Hematopoietic multipotent progenitor cell treated with erythropoietin and hydrocortisone succinate and interleukin-3 and kit ligand, for 15 days (in vitro differentiated cells): ENCODE results near the gene ANKK1.

ENCODE experiments used
- DNase-seq: peaks from one replicate; pipeline ENCODE4 v3.0.0-alpha.2; 2015; ENCODE audit warnings: low spot score

The ANKK1 gene

GRCh38 chr11:113408887-113409286, 21.3 kb downstream of the ANKK1 start:
- DNase-seq, result no peak

GRCh38 chr11:113409526-113409925, 21.9 kb downstream of the ANKK1 start:
- no peak for DNase-seq

DNA sequence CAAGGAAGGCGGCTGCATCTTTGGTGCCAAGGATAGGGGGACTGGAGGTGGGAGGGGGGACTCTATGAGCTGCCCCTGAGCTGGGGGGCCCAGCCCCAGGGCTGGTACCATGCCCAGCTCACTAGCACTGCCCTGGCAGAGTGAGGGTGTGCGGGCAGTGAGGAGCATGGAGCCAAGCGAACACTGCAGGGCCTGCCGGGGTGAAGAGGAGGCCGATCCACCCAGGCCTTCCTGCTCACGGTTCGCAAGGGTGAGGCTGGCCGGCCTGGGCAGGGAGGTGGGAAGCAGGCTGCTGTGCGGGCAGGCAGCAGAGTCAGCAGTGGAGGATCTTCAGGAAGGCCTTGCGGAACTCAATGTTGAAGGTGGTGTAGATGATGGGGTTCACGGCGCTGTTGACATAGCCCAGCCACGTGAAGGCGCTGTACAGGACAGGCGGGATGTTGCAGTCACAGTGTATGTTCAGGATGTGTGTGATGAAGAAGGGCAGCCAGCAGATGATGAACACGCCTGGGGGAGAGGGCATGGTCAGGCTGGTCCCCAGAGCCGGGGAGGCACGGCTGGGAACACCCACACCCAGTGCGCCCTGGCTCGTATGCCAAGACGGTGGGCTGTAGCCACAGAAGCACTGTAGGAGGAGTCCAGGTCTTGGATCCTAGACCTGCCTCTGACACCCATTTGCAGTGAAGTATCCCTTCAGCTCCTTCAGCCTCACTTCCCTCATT, 23.0 kb downstream of the ANKK1 start:
- DNase-seq, result no peak

GRCh38 chr11:113411536-113411935, 24.0 kb downstream of the ANKK1 start:
- DNase-seq, result no peak

GRCh38 chr11:113412675-113413074, 25.1 kb downstream of the ANKK1 start:
- DNase-seq, result no peak

DNA sequence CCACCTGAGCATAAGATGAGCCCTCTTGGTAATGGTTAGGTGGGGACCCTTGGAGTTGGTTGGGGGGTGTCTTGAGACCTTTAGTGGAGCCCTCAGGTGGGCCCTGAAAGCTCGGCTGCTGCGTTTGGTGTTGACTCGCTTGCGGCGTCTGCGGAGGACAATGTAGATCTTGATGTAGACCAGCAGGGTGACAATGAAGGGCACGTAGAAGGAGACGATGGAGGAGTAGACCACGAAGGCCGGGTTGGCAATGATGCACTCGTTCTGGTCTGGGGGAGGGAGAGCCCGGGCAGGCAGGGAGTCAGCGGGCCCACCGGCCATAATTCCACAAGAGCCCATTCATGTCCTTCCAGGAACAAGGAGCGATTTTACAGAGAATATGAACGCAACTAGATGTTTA, 27.8 kb downstream of the ANKK1 start:
- DNase-seq, result no peak

GRCh38 chr11:113417428-113417827, 29.8 kb downstream of the ANKK1 start:
- DNase-seq, result no peak

- DNase-seq, result no peak
Observed at GRCh38 chr11:113419454-113420003, 31.9 kb downstream of the ANKK1 start.

DNA sequence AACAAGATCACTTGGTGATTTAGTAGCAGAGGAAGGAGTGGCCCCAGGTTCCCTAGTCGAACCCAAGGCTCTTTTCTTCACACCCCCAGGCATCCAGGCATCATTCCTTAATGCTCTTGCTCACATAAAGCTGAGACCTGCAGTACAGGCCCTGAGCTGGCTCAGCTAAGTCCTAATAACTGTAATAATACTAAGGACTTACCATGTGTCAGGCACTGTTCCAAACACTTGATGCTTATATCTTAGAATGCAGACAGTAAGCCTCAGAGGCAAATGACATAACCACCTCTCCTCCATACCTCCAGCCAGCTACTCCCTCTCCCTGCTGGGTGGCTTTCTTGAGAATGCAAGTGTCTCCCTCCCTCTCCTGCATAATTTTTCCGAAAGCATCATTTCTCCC, 33.2 kb downstream of the ANKK1 start:
- DNase-seq, result no peak

- DNase-seq, result no peak
Observed at GRCh38 chr11:113426686-113427085, 39.1 kb downstream of the ANKK1 start.

GRCh38 chr11:113431746-113432145, 44.2 kb downstream of the ANKK1 start:
- no peak for DNase-seq

DNA sequence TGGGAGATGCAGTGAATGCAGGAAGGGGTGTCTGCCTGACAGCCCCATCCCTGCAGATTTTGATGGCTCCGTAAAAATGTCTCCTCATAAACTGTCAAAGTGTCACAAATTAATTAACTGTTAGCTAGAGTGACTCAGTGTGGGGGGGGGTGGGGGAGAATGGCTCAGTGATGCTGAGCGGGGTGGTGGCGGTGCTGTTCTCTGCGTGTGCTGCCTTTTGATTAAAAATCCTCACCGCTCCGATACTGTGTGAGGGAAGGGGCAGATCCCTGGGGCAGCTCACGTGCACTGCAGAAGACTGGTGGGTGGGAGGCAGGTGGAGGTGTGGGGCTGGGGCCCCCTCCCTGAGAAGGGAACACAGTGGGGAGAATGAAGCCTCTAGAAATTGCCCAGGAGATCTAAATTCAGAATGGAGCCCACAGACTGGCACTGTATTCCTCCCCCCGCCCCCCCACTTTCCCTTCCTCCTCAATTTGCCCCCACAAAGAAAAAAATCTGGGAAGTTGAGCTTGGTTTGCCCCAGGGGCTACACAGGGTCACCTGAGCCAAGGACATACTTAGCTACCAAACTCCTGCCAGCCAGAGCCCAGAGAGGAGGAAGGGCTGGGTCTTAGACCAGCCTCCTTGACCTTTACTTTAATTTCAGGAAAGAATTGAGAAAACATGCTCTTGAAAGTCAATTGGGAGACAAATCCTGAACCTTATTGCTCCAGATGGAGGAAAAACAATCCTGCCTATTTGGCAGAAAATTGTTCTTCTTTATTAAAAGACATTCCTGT, 47.8 kb downstream of the ANKK1 start:
- no peak for DNase-seq

DNA sequence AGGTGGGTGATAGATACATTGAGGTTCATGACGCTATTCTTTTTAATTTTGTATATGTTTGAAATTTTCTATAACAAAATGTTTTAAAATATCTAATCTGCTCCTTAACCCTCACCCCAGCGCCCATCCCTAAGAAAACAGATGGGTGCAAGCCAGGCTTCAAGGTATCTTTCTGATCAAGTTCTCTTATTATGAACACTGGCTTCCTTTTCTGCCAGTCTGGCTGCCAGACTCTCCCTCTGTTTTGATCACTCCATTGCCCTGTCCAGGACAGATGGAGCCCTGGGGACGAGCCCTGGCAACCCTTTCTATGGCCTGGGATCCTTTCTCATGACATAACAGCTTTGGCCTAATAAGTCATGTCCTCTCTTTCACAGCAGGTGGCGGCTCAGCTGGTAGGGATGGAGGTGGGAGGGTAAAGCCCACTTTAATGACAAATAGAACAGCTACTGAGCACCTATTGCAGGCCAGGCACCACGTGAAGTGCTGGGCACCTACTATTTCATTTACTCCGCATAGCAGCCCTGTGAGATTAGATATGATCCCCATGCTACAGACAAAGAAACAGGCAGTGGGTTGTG, 49.2 kb downstream of the ANKK1 start:
- DNase-seq, result no peak

DNA sequence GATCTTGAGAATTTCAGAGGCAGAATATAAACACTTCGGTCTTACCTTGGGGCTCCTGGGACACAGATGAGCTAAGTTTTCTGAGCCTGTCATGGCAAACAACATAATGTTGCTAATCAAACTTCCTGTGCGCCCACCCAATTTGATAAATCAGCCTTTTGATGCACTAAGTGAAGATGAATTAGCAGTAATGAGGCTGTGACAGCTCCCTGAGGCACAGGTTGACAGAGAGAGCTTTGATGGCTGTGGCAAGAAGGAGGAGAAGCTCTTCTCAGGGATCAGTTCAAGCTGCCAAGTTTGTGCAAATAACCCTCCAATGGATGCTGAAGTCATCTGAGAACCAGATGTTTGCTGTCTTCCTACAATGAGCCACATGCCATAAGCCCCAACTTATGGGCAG, 53.2 kb downstream of the ANKK1 start:
- no peak for DNase-seq

- no peak for DNase-seq
Observed at GRCh38 chr11:113444502-113445123, 57.0 kb downstream of the ANKK1 start.

DNA sequence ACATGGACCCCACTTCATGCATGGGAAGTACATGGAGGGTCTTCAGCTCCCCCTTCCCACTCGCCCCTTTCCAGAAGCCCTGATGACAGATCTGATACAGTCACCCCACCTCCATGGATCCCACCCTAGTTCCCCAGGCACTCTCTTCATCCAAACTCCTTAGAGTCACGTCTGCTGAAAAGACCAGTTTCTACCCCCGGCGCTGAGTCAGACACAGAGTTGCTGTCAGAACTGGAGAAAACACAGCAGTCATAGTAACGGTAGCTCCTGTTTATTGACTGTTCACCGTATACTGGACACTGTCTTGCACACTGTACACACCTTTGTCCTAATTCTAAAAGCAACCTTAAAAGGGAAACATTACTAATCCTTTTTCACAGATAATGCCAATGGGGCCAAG, 58.5 kb downstream of the ANKK1 start:
- no peak for DNase-seq

- DNase-seq, result no peak
Observed at GRCh38 chr11:113446938-113447337, 59.4 kb downstream of the ANKK1 start.

- no peak for DNase-seq
Observed at GRCh38 chr11:113447621-113448315, 60.2 kb downstream of the ANKK1 start.

DNA sequence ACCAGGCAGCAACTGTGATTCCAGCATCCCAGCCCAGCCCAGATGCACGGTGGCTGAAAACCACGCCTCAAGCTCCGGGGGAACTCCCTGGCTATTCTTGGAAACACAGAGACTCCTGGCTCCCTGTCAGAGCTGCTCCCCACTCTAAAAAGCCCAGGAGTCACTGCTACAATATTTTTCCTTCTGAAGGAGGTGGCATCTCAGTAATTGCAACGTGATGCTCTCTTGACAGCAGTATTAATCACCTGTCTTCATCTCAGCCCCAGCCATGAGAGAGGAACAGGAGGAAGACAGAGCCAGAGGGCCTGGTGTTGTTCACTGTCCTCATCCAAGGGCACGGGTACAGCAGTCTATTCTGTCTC, 60.7 kb downstream of the ANKK1 start:
- DNase-seq, result no peak

GRCh38 chr11:113449743-113450142, 62.2 kb downstream of the ANKK1 start:
- no peak for DNase-seq
